Measurements from ENCODE around the gene EDRF1. TPM values are rescaled to one million over a fixed set of nuclear protein-coding genes. Genes with fewer than 3 reads are reported as not detected.

Gene EDRF1
- polyA plus RNA-seq, 5 donors = 44.5 to 67.9 (median 61.4) TPM

GRCh38 chr10:125785791-125786190, 66.3 kb downstream of the EDRF1 start:
- DNase-seq = no peak

- no peak for DNase-seq
Observed at GRCh38 chr10:125788156-125789034, 68.9 kb downstream of the EDRF1 start.

DNA sequence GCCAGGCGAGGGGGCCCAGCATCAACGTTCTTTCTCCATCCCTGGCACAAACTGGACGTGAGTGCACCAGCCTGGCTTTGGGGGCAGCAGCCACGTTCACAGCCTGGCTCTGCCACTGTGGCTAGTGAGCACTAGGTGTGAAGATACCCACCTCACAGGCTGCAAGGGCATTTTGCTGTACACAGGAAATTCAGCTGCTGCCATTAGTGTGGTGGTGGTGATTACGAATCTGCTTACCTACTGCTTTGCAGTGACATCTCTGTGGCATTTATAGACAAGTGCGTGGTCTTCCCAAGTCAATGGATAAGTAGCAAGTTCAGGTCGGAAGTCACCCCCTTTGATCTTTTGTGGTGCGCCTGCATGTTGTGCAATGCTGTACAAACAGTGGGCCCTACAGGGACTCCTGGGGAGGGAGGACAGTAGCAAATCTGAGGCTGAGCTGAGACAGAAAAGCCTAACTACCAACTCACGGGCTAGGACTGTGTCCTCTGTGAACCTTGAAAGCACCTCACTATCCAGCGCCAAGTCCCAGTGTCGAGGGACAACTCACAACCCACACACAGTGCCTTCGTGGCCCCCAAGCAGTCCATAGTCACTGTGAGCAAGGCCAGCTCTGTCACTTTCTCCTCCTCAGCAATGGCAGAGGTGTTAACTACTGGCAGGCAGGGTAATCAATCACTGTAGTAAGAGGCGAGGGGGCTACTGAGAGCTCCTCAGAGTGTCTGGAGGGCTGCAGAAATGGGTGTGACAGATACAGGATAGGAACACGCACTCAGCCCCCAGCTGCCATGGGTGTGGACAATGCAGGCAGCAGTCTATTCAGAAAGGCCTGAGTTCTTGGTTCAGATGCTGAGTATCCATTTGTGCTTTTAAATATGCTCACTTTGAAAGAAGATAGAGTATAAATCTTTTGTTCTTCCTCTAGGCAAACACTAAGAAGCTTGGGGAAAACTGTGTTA, 73.1 kb downstream of the EDRF1 start:
- no peak for DNase-seq

GRCh38 chr10:125795128-125795527, 75.6 kb downstream of the EDRF1 start:
- no peak for DNase-seq

- no peak for DNase-seq
Observed at GRCh38 chr10:125795637-125796190, 76.2 kb downstream of the EDRF1 start.

- DNase-seq = no peak
Observed at GRCh38 chr10:125797424-125797823, 77.9 kb downstream of the EDRF1 start.

DNA sequence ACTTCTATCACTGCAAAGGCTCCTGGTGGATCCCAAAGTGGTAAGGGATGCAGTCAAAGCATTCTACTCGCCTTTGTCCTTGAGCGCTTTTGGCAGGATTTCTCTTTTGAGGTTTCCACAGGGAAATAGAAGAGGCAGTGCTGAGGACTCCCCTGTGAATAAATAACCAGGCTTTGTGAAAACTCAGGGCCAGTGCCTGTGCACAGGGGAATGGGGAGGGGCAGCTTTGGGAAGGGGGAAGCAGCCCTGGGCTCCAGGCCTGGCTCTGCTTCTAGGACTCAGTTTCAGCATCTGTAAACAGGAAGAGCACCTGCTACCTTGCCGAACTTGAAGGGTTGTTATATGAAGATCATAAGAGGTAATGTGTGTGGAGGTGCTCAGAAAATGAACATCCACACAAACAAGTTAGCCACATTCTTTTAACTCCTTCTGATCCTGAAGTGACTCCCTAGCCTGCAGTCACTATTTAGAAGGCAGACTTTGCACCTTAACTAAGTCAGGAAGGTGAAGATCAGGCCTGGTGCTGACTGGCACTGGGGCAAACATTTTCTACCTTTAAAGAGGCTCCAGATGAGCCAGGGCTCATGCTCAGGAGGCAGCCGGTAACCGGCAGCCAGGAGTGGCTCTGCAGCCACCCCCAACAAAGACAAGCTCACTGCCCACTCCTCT, 78.6 kb downstream of the EDRF1 start:
- DNase-seq = peak in 1 of 2 donors; percentile 17

- no peak for DNase-seq
Observed at GRCh38 chr10:125799451-125800182, 80.1 kb downstream of the EDRF1 start.

GRCh38 chr10:125801574-125801973, 82.1 kb downstream of the EDRF1 start:
- no peak for DNase-seq

DNA sequence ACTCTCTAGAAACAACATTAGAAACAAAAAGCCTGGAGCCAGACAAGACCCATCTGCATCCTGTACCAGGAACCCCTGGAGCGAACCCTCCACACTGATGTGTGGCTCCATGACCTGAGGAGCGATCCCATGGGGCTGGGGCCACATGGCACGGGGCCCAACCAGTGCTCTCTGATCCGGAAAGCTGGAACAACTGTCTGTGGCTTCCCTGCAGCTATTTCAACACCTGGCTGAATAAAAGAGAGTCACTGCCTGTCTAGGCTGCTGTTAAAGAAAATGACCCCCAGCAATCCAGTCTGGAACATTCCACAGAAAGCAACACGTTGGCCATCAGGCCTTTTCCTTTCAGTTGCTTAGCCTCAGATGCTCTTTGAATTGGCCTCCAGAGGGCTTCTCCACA, 82.6 kb downstream of the EDRF1 start:
- DNase-seq = no peak

- DNase-seq = no peak
Observed at GRCh38 chr10:125802739-125803138, 83.2 kb downstream of the EDRF1 start.

DNA sequence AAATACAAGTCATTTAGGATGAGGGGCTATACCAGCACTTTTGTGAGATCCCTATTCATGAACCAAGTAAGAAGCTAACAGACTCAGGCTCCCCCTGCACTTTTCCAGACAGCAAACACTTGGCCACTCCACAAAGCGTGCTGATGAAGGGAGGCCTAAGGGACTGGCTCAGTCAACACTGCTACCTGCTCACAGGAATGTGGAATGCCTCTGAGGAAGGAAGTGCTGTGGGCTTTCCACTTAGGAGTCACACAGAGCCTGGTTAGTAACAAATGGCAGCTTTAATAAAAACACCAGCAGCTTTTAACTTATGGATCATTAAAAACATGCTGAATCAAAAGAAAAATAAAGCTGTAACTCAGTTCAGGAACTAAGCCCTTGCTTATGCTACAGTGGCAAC, 88.5 kb downstream of the EDRF1 start:
- no peak for DNase-seq

DNA sequence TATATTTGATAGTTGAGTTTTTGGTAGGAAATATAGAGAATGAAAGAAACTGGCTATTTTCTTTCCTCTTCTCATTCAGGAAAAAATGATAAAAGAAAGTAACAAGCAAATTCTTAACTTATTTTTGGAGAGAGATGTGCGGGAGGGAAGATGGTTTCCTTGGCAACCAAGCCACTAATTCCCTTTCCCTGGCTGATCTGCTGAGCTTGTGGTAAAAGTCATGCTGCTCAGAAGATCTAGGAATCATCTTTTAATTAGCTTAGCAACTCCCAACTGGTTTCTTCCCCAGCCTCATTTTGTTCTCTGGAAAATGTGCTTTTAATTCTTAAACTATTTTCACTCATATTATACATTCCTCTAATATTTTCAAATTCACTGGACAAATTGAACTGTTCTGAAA, 91.7 kb downstream of the EDRF1 start:
- no peak for DNase-seq

GRCh38 chr10:125812128-125812750, 92.7 kb downstream of the EDRF1 start:
- DNase-seq = peak; percentile 36 to 38

Other genes with a start within 250 kb of the EDRF1 start
- gene TEX36, start 36.5 kb upstream of the EDRF1 start, polyA plus RNA-seq (ENCODE audit: insufficient read depth in 1 of 5, insufficient read length in 5 of 5, low replicate concordance in 1 of 5) = not detected
- under 1 TPM; 0.50 to 0.95 (median 0.73) TPM for gene MMP21, start 56.1 kb downstream of the EDRF1 start, polyA plus RNA-seq (ENCODE audit: insufficient read depth in 1 of 5, insufficient read length in 5 of 5, low replicate concordance in 1 of 5)
- 10 to 100 TPM; 58.8 to 84.1 (median 66.9) TPM for gene UROS, start 103.5 kb downstream of the EDRF1 start, polyA plus RNA-seq (ENCODE audit: insufficient read depth in 1 of 5, insufficient read length in 5 of 5, low replicate concordance in 1 of 5)
- 10 to 100 TPM; 77.3 to 93.0 (median 84.5) TPM for gene BCCIP, start 103.8 kb downstream of the EDRF1 start, polyA plus RNA-seq (ENCODE audit: insufficient read depth in 1 of 5, insufficient read length in 5 of 5, low replicate concordance in 1 of 5)
- gene DHX32, start 161.6 kb downstream of the EDRF1 start, polyA plus RNA-seq (ENCODE audit: insufficient read depth in 1 of 5, insufficient read length in 5 of 5, low replicate concordance in 1 of 5) = 10 to 100 TPM; 25.1 to 33.1 (median 27.2) TPM
- gene FANK1, start 176.9 kb downstream of the EDRF1 start, polyA plus RNA-seq (ENCODE audit: insufficient read depth in 1 of 5, insufficient read length in 5 of 5, low replicate concordance in 1 of 5) = 10 to 100 TPM in 2 of 5 donors, 1 to 10 TPM in 3; 6.2 to 11.7 (median 9.5) TPM

All from right lung (tissue), 5 donors.